ENCODE measurements around the gene NPC1.

Gene NPC1

GRCh38 chr18:23595591-23595990, 9.3 kb upstream of the NPC1 start:
- no peak for DNase-seq (ENCODE audit: low read depth)
- H3K4me3 ChIP-seq (ENCODE audit: control insufficient read depth, low read depth, low read length), result no peak overlapping the region
- TF ChIP-seq, protein P1, sequence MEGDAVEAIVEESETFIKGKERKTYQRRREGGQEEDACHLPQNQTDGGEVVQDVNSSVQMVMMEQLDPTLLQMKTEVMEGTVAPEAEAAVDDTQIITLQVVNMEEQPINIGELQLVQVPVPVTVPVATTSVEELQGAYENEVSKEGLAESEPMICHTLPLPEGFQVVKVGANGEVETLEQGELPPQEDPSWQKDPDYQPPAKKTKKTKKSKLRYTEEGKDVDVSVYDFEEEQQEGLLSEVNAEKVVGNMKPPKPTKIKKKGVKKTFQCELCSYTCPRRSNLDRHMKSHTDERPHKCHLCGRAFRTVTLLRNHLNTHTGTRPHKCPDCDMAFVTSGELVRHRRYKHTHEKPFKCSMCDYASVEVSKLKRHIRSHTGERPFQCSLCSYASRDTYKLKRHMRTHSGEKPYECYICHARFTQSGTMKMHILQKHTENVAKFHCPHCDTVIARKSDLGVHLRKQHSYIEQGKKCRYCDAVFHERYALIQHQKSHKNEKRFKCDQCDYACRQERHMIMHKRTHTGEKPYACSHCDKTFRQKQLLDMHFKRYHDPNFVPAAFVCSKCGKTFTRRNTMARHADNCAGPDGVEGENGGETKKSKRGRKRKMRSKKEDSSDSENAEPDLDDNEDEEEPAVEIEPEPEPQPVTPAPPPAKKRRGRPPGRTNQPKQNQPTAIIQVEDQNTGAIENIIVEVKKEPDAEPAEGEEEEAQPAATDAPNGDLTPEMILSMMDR (conservative IDR thresholded peaks at IDR 0.05; ENCODE audit: control insufficient read depth, insufficient read depth, low read depth, low read length), result no peak

DNA sequence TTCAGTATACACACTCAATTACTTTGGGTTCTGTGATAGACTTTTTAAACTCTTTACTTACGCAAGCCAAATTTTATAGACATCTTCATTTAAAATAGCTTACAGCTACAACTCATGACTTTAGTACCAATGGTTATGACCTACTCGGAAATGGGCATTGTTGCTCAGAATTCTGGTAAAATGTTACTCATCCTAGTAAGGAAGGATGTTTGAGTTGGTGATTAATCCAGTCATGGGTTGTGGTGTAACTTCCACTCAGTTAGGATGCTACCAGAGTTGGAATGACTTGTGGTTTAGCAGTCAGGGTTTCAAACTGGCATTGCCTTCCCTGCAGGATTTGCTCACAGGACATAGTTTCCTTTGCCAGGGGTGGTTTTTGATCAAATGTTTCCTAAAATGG, 7.4 kb upstream of the NPC1 start:
- DNase-seq (ENCODE audit: low read depth), result peak; percentile 98
- TF ChIP-seq, protein P1 (conservative IDR thresholded peaks at IDR 0.05; ENCODE audit: control insufficient read depth, insufficient read depth, low read depth, low read length), result no peak
- H3K4me3 ChIP-seq (ENCODE audit: control insufficient read depth, low read depth, low read length), result no peak overlapping the region

DNA sequence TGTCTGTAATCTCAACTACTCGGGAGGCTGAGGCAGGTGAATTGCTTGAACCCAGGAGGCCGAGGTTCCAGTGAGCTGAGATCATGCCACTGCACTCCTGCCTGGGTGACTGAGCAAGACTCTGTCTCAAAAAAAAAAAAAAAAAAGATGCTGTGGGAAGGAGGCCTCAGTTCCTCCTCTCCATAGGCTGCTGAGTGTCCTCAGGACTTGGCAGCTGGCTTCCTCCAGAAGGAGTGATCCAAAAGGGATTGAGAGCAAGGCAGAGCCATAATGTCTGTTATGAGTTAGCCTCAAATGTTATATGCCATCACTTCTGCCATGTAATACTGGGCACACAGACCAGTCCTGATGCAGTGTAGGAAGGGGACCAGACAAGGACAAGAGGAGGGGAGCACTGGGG, 6.6 kb upstream of the NPC1 start:
- H3K4me3 ChIP-seq (ENCODE audit: control insufficient read depth, low read depth, low read length), result no peak overlapping the region
- DNase-seq (ENCODE audit: low read depth), result no peak
- TF ChIP-seq, protein P1 (conservative IDR thresholded peaks at IDR 0.05; ENCODE audit: control insufficient read depth, insufficient read depth, low read depth, low read length), result no peak

DNA sequence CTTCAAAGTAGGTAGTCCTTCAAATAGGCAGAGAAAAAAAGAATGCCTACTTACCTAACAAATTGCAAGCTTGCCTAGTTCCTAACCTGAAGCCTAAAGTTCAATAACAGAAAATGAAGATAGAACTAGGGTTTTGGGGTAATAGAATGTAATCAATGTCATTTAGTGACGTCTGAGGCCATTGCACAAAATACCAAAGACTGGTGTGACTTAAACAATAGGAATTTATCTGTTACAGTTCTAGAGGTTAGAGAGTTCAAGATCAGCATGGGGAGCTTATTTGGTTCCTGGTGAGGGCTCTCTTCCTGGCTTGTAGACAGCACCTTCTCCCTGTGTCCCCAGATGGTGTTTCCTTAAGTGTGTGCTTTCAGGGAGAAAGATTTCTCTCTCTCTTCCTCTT, 4.7 kb upstream of the NPC1 start:
- H3K4me3 ChIP-seq (ENCODE audit: control insufficient read depth, low read depth, low read length), result no peak overlapping the region
- peak; percentile 76 for DNase-seq (ENCODE audit: low read depth)
- TF ChIP-seq, protein P1 (conservative IDR thresholded peaks at IDR 0.05; ENCODE audit: control insufficient read depth, insufficient read depth, low read depth, low read length), result no peak

DNA sequence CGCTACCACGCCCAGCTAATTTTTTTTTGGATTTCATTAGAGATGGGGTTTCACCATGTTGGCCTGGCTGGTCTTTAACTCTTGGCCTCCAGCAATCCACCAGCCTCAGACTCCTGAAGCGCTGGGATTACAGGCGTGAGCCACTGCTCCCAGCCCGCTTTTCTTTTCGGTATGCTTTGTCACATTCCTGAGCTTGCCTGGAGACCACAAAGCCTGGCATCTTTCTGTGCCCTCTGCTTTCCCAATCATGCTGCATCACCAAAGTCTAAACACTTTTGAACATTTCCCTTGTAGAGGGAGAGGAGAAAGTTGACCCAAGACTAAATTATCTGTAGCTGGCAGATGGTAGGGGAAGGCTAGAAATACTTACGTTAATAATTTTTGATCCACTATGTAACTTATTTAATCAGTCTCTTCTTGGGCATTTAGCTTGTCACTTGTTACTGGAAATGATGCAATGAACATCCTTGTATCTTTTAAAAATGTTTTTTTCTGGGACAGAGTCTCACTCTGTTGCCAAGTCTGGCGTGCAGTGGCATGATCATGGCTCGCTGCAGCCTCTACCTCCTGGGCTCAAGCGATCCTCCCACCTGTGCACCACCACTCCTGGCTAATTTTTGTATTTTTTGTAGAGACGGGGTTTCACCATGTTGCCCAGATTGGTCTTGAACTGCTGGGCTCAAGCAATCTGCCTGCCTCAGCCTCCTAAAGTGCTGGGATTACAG, 2.7 kb upstream of the NPC1 start:
- DNase-seq (ENCODE audit: low read depth), result peak; percentile 18
- H3K4me3 ChIP-seq (ENCODE audit: control insufficient read depth, low read depth, low read length), result no peak overlapping the region
- TF ChIP-seq, protein P1 (conservative IDR thresholded peaks at IDR 0.05; ENCODE audit: control insufficient read depth, insufficient read depth, low read depth, low read length), result no peak

- no peak overlapping the region for H3K4me3 ChIP-seq (ENCODE audit: control insufficient read depth, low read depth, low read length)
- TF ChIP-seq, protein P1 (conservative IDR thresholded peaks at IDR 0.05; ENCODE audit: control insufficient read depth, insufficient read depth, low read depth, low read length), result no peak
- peak; percentile 15 for DNase-seq (ENCODE audit: low read depth)
Observed at GRCh38 chr18:23587220-23587642, 925 bp upstream of the NPC1 start.

Data from fibroblast of mammary gland (primary cell).